ENCODE measurements around the gene LILRB2.
"Not testable (repeated sequence)": the region's sequence is repeated elsewhere in the genome, so short reads cannot be mapped to it uniquely, and the experiment has no call there.

LILRB2 gene

GRCh38 chr19:54281007-54281728, at the start of gene LILRB2:
TSS of gene LILRB2 (minus strand) at chr19:54281110. CDS start at chr19:54280496, 614 bp downstream.
- no peak for DNase-seq

GRCh38 chr19:54329476-54330165, 48.7 kb upstream of the LILRB2 start:
- DNase-seq: no peak

GRCh38 chr19:54328781-54329180, 47.9 kb upstream of the LILRB2 start:
- DNase-seq: not testable (repeated sequence)

GRCh38 chr19:54325631-54326030, 44.7 kb upstream of the LILRB2 start:
- DNase-seq: no peak

- no peak for DNase-seq
These were observed 44.3 kb upstream of the LILRB2 start for GRCh38 chr19:54325194-54325621.

- no peak for DNase-seq
These were observed 43.2 kb upstream of the LILRB2 start for GRCh38 chr19:54324071-54324470.

GRCh38 chr19:54322934-54323333, 42.0 kb upstream of the LILRB2 start:
- DNase-seq: not testable (repeated sequence)

GRCh38 chr19:54322295-54322694, 41.4 kb upstream of the LILRB2 start:
- DNase-seq: not testable (repeated sequence)

GRCh38 chr19:54319892-54320670, 39.2 kb upstream of the LILRB2 start:
- DNase-seq: no peak

- DNase-seq: no peak
These were observed 38.1 kb upstream of the LILRB2 start for GRCh38 chr19:54319049-54319448.

- no peak for DNase-seq
These were observed 37.0 kb upstream of the LILRB2 start for GRCh38 chr19:54317965-54318240.

GRCh38 chr19:54317108-54317964, 36.4 kb upstream of the LILRB2 start:
- DNase-seq: no peak

GRCh38 chr19:54316746-54317107, 35.8 kb upstream of the LILRB2 start:
- DNase-seq: no peak

- DNase-seq: no peak
These were observed 35.0 kb upstream of the LILRB2 start for GRCh38 chr19:54315956-54316355.

GRCh38 chr19:54312436-54313377, 31.8 kb upstream of the LILRB2 start, which contains the start of gene LILRA5:
TSS of gene LILRA5 (minus strand) at chr19:54313166. CDS start at chr19:54313019, 147 bp downstream.
- no peak for DNase-seq

GRCh38 chr19:54312011-54312410, 31.1 kb upstream of the LILRB2 start:
- no peak for DNase-seq

- no peak for DNase-seq
These were observed 30.6 kb upstream of the LILRB2 start for GRCh38 chr19:54311486-54311885.

GRCh38 chr19:54310543-54310942, 29.6 kb upstream of the LILRB2 start:
- DNase-seq: no peak

- no peak for DNase-seq
These were observed 28.9 kb upstream of the LILRB2 start for GRCh38 chr19:54309811-54310210.

- no peak for DNase-seq
These were observed 26.6 kb upstream of the LILRB2 start for GRCh38 chr19:54307389-54308020.

GRCh38 chr19:54305141-54305540, 24.2 kb upstream of the LILRB2 start:
- DNase-seq: no peak

Data from NCI-H524 treated with DMSO at 0.1 percent for 48 hours (cell line).